Stimulated activated CD8-positive, alpha-beta memory T cell treated with anti-CD3 and anti-CD28 coated beads, Interleukin-4, amount 100 ng/mL, for 4 hours (primary cell): ENCODE data around the gene CTSZ.
"Not testable (repeated sequence)": the region's sequence is repeated elsewhere in the genome, so short reads cannot be mapped to it uniquely, and the experiment has no call there.

Source experiments
- DNase-seq, 2 donors: peaks; one replicate each; pipeline ENCODE4 v3.0.0-alpha.2; 2020; ENCODE audit warnings: low read depth in 2 of 2, low spot score in 1 of 2

Gene CTSZ

DNA sequence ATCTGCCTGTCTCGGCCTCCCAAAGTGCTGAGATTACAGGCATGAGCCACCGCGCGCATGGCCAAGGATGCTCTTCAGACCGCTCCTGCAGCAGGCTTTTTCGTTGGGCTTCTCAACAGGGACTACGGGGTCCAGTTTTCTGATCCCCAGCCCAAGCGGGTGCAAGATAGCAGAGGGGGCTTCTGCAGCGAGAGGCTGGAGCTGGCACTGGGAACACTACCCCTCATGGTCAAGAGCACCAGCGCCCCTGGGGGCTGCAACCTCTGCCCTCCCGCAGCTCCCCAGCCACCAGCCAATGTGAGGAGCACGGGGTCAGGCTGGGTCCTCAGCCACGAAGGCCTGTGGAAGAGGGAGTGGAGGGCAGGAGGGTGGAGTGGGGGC lies 6.0 kb downstream of the CTSZ start:
- DNase-seq = no peak

- no peak for DNase-seq
Observed at GRCh38 chr20:59000326-59000725, 6.7 kb downstream of the CTSZ start.

DNA sequence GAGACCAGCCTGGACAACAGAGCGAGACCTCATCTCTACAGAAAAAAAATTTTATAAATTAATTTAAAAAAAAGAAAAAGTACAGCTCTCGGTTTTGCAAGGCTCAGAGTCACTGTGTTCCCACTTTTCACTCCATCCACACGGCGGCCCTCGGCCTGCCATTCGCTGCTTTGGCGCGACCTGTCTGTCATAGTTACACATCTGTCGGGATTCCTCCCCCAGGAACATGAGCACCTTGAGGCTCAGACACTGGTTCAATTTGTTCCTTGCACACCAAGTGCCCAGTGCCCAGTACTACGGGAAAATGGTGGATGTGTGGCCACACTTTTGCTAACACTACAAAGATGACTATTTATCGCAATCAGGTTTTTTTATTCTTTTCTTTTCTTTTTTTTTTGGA lies 8.4 kb downstream of the CTSZ start:
- DNase-seq = no peak

GRCh38 chr20:58997141-58997770 lies 9.8 kb downstream of the CTSZ start:
- no peak for DNase-seq

DNA sequence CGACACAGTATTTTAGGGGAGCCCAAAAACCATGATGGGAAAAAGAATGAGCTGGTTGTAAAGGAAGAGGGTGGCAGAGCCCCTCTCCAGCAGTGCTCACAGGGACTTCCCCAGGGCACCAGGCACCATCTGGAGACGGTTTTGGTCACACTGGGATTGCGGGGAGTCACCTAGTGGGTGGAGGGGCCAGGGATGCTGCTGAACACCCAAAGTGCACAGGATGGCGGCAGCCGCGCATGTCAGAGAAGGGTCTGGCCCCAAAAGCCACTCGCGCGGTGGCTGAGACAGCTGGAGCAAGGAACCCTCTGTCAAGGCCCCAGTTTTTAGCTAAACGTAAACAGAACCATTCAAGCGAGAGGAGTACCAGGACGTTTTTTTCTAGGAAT lies 10.8 kb downstream of the CTSZ start:
- no peak for DNase-seq

DNA sequence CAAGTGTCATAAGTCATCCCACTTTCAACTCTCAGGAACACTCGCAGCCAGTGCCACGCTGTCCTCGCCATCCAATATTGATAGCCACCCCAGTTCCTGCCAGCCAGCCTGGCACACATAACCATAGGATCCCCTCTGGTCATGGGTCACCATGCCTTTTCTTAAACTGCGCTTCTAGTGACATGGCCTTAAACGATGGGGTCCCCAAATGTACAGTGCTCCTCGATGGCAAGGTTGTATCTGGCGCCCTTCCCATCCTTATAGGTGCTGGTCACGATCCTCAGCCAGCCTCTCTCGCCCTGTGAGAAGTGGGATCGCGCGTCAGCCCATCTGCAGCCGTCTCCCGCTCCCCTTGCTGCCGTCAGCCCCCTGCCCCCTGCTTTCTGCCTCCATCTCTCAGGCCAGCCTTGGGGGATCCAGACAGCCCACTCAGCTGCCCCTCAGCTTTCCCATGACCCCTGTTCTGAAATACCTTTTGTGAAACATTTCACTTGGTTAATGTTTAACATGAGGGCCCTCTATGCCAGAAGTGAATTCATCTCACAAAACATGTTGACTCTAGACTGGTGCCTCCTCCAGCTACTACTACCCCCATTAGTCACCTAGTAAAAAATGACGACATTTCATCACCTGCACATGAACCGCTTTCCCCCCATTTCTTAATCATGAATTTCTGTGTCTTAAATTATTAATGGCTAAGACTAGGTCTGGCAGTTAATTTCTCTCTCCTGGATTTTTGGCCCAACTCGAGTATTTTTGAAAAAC lies 11.4 kb downstream of the CTSZ start:
- DNase-seq = no peak

- DNase-seq = no peak
Observed at GRCh38 chr20:58994390-58995159, 12.5 kb downstream of the CTSZ start.

DNA sequence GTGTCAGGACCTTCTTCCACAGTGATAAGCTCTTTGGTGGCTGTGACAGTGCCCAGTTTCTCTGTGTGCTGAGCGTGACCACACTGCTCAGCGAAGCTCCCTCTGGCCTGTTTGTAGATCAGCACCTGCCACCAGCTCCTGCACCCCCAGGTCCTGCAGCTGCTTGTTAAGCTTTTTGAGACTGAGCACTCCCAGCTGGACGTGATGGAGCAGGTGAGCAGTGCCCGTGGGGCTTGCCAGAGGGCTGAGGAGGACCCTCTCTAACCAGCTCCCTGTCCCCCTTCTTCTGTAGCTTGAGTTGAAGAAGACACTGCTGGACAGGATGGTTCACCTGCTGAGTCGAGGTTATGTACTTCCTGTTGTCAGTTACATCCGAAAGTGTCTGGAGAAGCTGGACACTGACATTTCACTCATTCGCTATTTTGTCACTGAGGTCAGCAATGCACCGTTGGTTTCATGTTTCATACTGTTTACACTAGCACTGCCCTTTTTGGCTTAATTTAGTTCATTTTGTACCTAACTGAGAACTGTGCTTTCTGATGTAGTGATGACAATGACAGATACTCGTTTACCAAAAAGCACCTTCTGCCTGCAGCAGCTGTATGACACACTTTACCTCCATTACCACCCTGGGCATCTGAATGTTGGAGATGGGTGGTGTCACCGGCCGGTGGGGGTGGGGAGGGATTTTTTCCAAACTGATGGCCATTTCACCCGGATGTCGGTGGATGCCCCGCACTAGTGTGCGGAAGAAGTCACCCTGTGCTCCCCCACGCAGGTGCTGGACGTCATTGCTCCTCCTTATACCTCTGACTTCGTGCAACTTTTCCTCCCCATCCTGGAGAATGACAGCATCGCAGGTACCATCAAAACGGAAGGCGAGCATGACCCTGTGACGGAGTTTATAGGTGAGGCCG lies 13.5 kb downstream of the CTSZ start:
- DNase-seq = no peak

- DNase-seq = no peak
Observed at GRCh38 chr20:58992911-58993310, 14.1 kb downstream of the CTSZ start.

GRCh38 chr20:58991715-58992114 lies 15.3 kb downstream of the CTSZ start:
- no peak for DNase-seq

GRCh38 chr20:58990651-58991445 lies 16.2 kb downstream of the CTSZ start:
- no peak for DNase-seq

GRCh38 chr20:58989196-58989595 lies 17.9 kb downstream of the CTSZ start:
- no peak for DNase-seq

- no peak for DNase-seq
Observed at GRCh38 chr20:58988565-58988882, 18.5 kb downstream of the CTSZ start.

GRCh38 chr20:58987790-58988564 lies 19.1 kb downstream of the CTSZ start:
- DNase-seq = no peak

DNA sequence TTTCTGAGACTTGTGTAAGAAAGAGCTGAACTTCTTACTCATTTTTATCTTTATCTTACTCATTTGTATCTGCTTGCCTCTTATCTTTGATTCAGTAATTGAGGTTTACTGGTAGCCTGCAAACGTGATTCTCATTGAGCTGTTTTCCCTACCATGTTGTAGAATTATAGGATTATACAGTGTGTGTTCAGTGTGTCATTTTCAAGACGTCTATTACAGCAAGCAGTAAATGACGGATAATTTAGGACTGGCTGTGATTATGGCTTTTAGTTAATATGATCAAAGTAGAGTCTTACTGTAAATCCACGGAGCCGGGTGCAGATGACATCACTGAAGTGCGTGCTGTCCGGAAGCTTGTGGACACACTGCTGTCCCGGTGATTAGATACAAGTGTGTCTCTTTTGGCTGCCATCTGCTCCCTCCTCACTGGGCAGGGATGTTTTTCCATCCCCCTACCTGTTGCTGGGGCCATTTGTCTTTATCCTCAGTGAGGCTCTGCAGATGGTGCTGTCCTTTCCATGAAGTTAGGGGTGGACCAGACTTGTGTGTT lies 20.0 kb downstream of the CTSZ start:
- DNase-seq = no peak

- no peak for DNase-seq
Observed at GRCh38 chr20:58986286-58986967, 20.6 kb downstream of the CTSZ start.

DNA sequence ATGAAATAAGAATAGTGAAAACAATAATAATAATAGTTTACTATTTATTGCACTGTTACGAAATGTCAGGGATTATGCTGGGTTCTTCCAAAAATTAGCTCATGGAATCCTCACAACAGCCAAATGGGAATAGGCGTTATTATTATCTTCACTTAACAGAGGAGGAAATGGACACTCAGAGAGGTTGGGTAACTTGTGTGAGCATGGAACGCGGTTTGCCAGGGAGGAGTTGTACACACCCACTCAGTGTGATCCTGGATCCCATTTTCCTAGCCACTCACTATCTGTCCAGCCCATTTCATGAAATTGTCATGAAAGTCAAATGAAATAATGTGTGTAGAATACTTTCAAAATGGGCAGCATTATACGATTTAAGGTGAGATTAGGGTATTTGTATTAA lies 21.4 kb downstream of the CTSZ start:
- DNase-seq = no peak

DNA sequence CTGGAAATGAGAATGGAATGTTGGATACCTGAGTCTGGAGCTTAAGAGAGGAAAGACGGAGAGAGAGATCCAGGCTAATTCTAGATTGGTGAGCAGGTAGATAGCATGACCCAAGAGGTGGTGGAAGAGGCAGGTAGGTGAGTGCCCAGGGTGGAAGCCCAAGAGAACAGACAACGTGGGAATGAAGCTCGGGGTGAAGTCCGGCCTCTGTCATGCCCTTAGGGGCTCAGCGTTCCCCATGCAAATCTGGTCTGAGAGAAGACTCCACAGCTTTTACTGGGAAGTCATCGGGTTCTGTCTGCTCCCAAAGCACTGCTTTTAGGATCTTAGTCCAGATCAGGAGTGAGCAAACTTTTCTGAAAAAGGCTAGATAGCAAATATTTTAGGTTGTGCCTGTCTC lies 22.4 kb downstream of the CTSZ start:
- DNase-seq = no peak

- not testable (repeated sequence) for DNase-seq
Observed at GRCh38 chr20:58983115-58983468, 24.0 kb downstream of the CTSZ start.
